K562 (cell line): Measurements from ENCODE around the gene WBP1L. TPM values are rescaled to one million over a fixed set of nuclear protein-coding genes. Genes with fewer than 3 reads are reported as not detected.

Experiments used
- ATAC-seq: fragments of 200-7000 bp; cut with Tn5 transposase; 3 replicates; pipeline ENCODE4 v1.9.1; 2020; ENCODE audit warnings: moderate library complexity
- BruUV-seq: library from RNA; stranded (reverse); fragments of 400-500 nt; replicated peaks from 2 replicates; lab custom pipeline; 2021; lab: Mats Ljungman, UMichigan
- CTCF ChIA-PET: fragments of 300-600 bp; formaldehyde crosslinking; extraction: SDS; loops from one replicate; lab custom pipeline; 2021; ENCODE audit warnings: low intra/inter-chr PET ratio; lab: Yijun Ruan, JAX
- POLR2A ChIA-PET: fragments of 300-600, 350-650 bp; sonication (Branson Sonifier 250); formaldehyde crosslinking; extraction: SDS; loops from one replicate; lab custom pipeline; 2021; ENCODE audit warnings: antibody characterized with exemption, inconsistent platforms; lab: Yijun Ruan, JAX
- DNase-seq, 4 experiments: peaks; one replicate each; pipeline versions ENCODE4 v3.0.0 to v3.0.0-alpha.2; 2011 to 2018; ENCODE audit warnings: low spot score in 3 of 4, mixed read lengths in 3 of 4; ENCODE audit errors: extremely low read depth in 1 of 4
- FAIRE-seq: peaks from 2 replicates; lab custom pipeline; 2011; peaks lifted over from hg19 to GRCh38; lab: Jason Lieb, UNC
- H2AFZ ChIP-seq: 2 replicates; pipeline ENCODE4 v1.6.0; 2011; ENCODE audit warnings: low read depth, low read length, control low read depth, inconsistent platforms
- H3K27ac ChIP-seq: fragments of 200-600 bp; 3 replicates; pipeline ENCODE4 v1.8.0; 2011; ENCODE audit warnings: low read depth, mild to moderate bottlenecking, control low read depth, inconsistent platforms, low read length, moderate library complexity, mixed read lengths; ENCODE audit errors: extremely low read depth
- H3K27me3 ChIP-seq, 2 experiments: fragments of 300-600 bp in 1 of 2; 2 replicates in 1 of 2; 3 replicates in 1 of 2; pipeline versions ENCODE4 v1.6.0 to v1.8.0; 2011; ENCODE audit warnings: inconsistent platforms in 2 of 2, low read length in 2 of 2, mild to moderate bottlenecking in 1 of 2, mixed read lengths in 1 of 2, moderate library complexity in 1 of 2; ENCODE audit not compliant: control insufficient read depth in 2 of 2, insufficient read depth in 2 of 2
- H3K36me3 ChIP-seq: fragments of 300-600 bp; 3 replicates; pipeline ENCODE4 v1.8.0; 2011; ENCODE audit warnings: mild to moderate bottlenecking, low read length, inconsistent platforms; ENCODE audit not compliant: control insufficient read depth, insufficient read depth
- H3K4me1 ChIP-seq, 2 experiments: fragments of 200-600 bp in 1 of 2; replicated peaks in 1 of 2; 2 replicates in 1 of 2; 3 replicates in 1 of 2; pipeline versions ENCODE4 v1.5.1 to v1.8.0; 2011; ENCODE audit warnings: inconsistent platforms in 2 of 2, low read length in 2 of 2, mild to moderate bottlenecking in 1 of 2, mixed read lengths in 1 of 2, moderate library complexity in 1 of 2; ENCODE audit not compliant: control insufficient read depth in 2 of 2, insufficient read depth in 2 of 2
- H3K4me2 ChIP-seq: 2 replicates; pipeline ENCODE4 v1.6.1; 2011; ENCODE audit warnings: low read length, control low read depth, inconsistent platforms, mixed read lengths; ENCODE audit not compliant: insufficient read depth
- H3K4me3 ChIP-seq: fragments of 200-600 bp; sonication (generic), shearing (Covaris generic); 2 replicates; pipeline ENCODE4 v1.5.1; 2016; ENCODE audit warnings: control low read depth, inconsistent platforms
- H3K79me2 ChIP-seq: fragments of 200-600 bp; 3 replicates; pipeline ENCODE4 v1.8.0; 2011; ENCODE audit warnings: low read length, inconsistent platforms; ENCODE audit not compliant: control insufficient read depth, insufficient read depth
- H3K9ac ChIP-seq, 2 experiments: 2 replicates each; pipeline versions ENCODE4 v1.6.0 to v1.6.1; 2011; ENCODE audit warnings: low read depth in 2 of 2, low read length in 2 of 2, control low read depth in 1 of 2, inconsistent platforms in 1 of 2, mild to moderate bottlenecking in 1 of 2, mixed read lengths in 1 of 2; ENCODE audit not compliant: insufficient read depth in 1 of 2
- H3K9me1 ChIP-seq: one replicate; pipeline ENCODE4 v1.6.0; 2011; ENCODE audit warnings: inconsistent platforms, mild to moderate bottlenecking, low read length, moderate library complexity; ENCODE audit not compliant: control insufficient read depth, insufficient read depth
- H3K9me3 ChIP-seq: replicated peaks from 2 replicates; pipeline ENCODE4 v1.5.1; 2011; ENCODE audit warnings: low read depth, low read length, inconsistent platforms; ENCODE audit not compliant: control insufficient read depth, insufficient read depth
- H4K20me1 ChIP-seq: replicated peaks from 2 replicates; pipeline ENCODE4 v1.6.1; 2011; ENCODE audit warnings: low read length, inconsistent platforms, mixed read lengths; ENCODE audit not compliant: control insufficient read depth, insufficient read depth
- CREB5 ChIP-seq: fragments of 250-450 bp; sonication (Bioruptor Pico); IDR thresholded peaks from 2 replicates; pipeline ENCODE4 v1.5.0; 2020; ENCODE audit warnings: mild to moderate bottlenecking
- E2F6 ChIP-seq, 2 experiments: IDR thresholded peaks; 2 replicates each; pipeline ENCODE4 v1.6.1; 2011; ENCODE audit warnings: borderline replicate concordance in 1 of 2, control low read depth in 1 of 2, low read depth in 1 of 2, low read length in 1 of 2, mild to moderate bottlenecking in 1 of 2, mixed read lengths in 1 of 2, moderate library complexity in 1 of 2; ENCODE audit not compliant: insufficient read depth in 1 of 2, insufficient read length in 1 of 2, poor library complexity in 1 of 2, severe bottlenecking in 1 of 2; ENCODE audit errors: extremely low read depth in 1 of 2
- NR4A1 ChIP-seq, 2 experiments: fragments of 250-450 bp in 1 of 2; fragments of 450-650 bp in 1 of 2; sonication (Bioruptor Pico) in 1 of 2; IDR thresholded peaks; 2 replicates each; pipeline versions ENCODE4 v1.4.0 to v1.6.1; 2016 to 2020; ENCODE audit warnings: mild to moderate bottlenecking in 2 of 2, missing compliant biosample characterization in 1 of 2, missing genetic modification characterization in 1 of 2, moderate library complexity in 1 of 2
- ZFP36 ChIP-seq: fragments of 150-350 bp; IDR thresholded peaks from 2 replicates; pipeline ENCODE4 v1.6.1; 2018; ENCODE audit warnings: low read length, low read depth; ENCODE audit not compliant: partially characterized antibody
- ZNF436 ChIP-seq: fragments of 250-450, 450-650 bp; sonication (Bioruptor Pico); formaldehyde crosslinking; IDR thresholded peaks from 2 replicates; pipeline ENCODE4 v1.7.0; 2020; ENCODE audit warnings: mild to moderate bottlenecking
- ZNF780A ChIP-seq: fragments of 250-450 bp; sonication (Bioruptor Pico); IDR thresholded peaks from 2 replicates; pipeline ENCODE4 v1.5.0; 2021; ENCODE audit warnings: mild to moderate bottlenecking
- WGBS: fragments of 100-300 bp; shearing (Covaris generic); methylation state at CpG from one replicate; pipeline ENCODE4 v1.1.6; 2016; ENCODE audit warnings: low coverage, mixed read lengths; ENCODE audit not compliant: insufficient coverage; ENCODE audit errors: missing lambda C conversion rate; 5-methylcytosine and 5-hydroxymethylcytosine counted together
- in situ Hi-C: fragments of 300-500 bp; cut with MboI; formaldehyde crosslinking; loops from 4 replicates; pipeline ENCODE4 v1.15.0; 2018; ENCODE audit warnings: inconsistent platforms, mixed read lengths
- intact Hi-C: fragments of 100-400 bp; cut with micrococcal nuclease; formaldehyde crosslinking; loops from 2 replicates; pipeline ENCODE4 v1.14.2; 2022
- polyA plus RNA-seq, 8 experiments: library from polyadenylated mRNA; depleted of rRNA in 4 of 8; stranded (reverse) in 5 of 8; unstranded in 3 of 8; fragments of >200 nt; fragmentation: Nextera tagmentation in 2 of 8; fragmentation: Illumina TruSeq in 1 of 8; extraction: Ambion mirVana in 2 of 8; extraction: Trizol in 1 of 8; gene quantifications; 2 replicates each; pipeline versions ENCODE4 v1.2.1 to v1.2.3, GENCODE V29; 2011 to 2014; ENCODE audit warnings: inconsistent platforms in 1 of 8, missing spikeins in 1 of 8
- total RNA-seq, 7 experiments: library from RNA; depleted of rRNA in 6 of 7; stranded (reverse); fragments of >200 nt in 6 of 7; fragmentation: Illumina TruSeq in 2 of 7; extraction: Trizol in 2 of 7; gene quantifications; 2 replicates each; pipeline versions ENCODE4 v1.2.1 to v1.2.3, GENCODE V29; 2011 to 2021; ENCODE audit warnings: low replicate concordance in 1 of 7
- TF ChIP-seq, protein P1 (sequence below), 2 experiments: fragments of 250-450 bp in 1 of 2; fragments of 450-650 bp in 1 of 2; sonication (Bioruptor Pico) in 1 of 2; IDR thresholded peaks; 2 replicates each; pipeline versions ENCODE4 v1.6.1 to v1.8.0; 2016 to 2021; ENCODE audit warnings: mild to moderate bottlenecking in 2 of 2, moderate library complexity in 2 of 2, missing compliant biosample characterization in 1 of 2, missing genetic modification characterization in 1 of 2
- TF ChIP-seq, protein P2 (sequence below): sonication (generic); formaldehyde crosslinking; IDR thresholded peaks from 2 replicates; pipeline ENCODE4 v1.8.1; 2023; ENCODE audit warnings: mild to moderate bottlenecking, missing genetic modification reagents, moderate library complexity

Gene WBP1L
- total and polyA plus RNA-seq, 9 of the 15 experiments (the other 6 are each of a cell fraction or from before 2014, with no cell fraction given) = 3.2 to 14.4 (median 11.3) TPM

DNA sequence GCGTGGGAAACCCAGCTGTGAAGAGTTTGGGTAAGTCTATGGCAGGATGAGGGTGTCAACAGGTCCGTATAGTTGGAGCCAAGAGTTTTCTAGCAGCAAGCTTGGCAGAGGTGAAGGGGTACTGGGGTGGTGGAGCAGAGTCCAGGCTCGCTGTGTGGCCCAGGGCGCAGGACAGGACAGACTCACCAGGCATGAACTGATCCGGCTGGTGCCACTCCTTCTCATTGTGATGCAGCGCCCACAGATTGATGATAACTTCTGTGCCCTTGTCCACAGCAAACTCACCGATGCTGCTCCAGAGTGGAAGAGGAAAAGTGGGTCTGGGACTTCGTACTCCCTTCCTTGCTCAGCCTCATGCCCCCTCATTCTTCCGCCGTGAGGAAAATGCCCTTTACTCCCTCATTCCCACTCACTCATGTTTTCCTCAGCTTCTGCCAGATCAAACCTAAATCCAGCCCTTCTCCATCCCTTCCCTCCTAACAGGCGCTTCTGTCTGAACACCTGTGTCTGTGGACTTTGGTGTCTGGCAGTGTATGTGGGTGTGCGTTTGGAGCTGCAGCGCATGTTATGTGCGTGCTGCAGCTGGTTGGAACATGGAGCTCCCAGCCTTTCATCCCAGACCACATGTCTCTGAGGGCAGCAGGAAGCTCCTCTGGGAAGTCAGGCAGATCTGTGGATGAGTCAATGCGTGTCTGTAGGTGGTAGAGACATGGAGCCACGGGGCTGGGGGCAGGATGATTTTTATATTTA is 87.7 kb downstream of the WBP1L start:
- Histone ChIP-seq H3K9me1 (no peaks in the 10 kb centered on the region), H3K27ac (no peak overlapping the region), H3K4me1 (peaks cover 9% of the 10 kb centered on the region in 2 experiments; a peak in 4 of 5 replicates), H3K4me2 (no peak overlapping the region), H3K9ac (no peak overlapping the region), H3K4me3 (no peak overlapping the region), H2AFZ (no peak overlapping the region), H3K9me3 (no peaks in the 10 kb centered on the region), H3K36me3 (no peaks in the 10 kb centered on the region), H3K79me2 (no peaks in the 10 kb centered on the region), H3K27me3 (no peaks in the 10 kb centered on the region), H4K20me1 (no peaks in the 10 kb centered on the region)
- FAIRE-seq = no peak
- WGBS = 36% methylated on average over 13 of the region's 16 CpGs
- ChIA-PET CTCF (no interaction called here), POLR2A (interaction anchor here (0.5 kb wide), 1 partner anchor 16 kb away, joined by 3 read pairs; no protein-coding TSS in a partner anchor)
- no peak for DNase-seq
- no peak for ATAC-seq
- no TSS peak for BruUV-seq
- in situ Hi-C loops = loop anchor here (5.0 to 10.0 kb wide), 3 partner anchors 104 to 653 kb away; partner anchors contain the start of gene RPEL1
- intact Hi-C loops = loop anchor here (5.0 to 10.0 kb wide), 3 partner anchors 89 to 653 kb away; partner anchors contain the start of gene WBP1L
- TF ChIP-seq NR4A1 (CRISPR knock-in tag; IDR thresholded peaks at IDR 0.05) (no peak), NR4A1 (tag; IDR thresholded peaks at IDR 0.05) (no peak), ZNF780A (CRISPR knock-in tag) (no peak), E2F6 (IDR thresholded peaks at IDR 0.05; ENCODE audit: borderline replicate concordance in 1 of 2, extremely low read depth in 1 of 2, insufficient read depth in 1 of 2, insufficient read length in 1 of 2, low read depth in 1 of 2, low read length in 1 of 2, poor library complexity in 1 of 2, severe bottlenecking in 1 of 2) (no peak), ZNF436 (CRISPR knock-in tag) (no peak), ZFP36 (no peak), CREB5 (CRISPR knock-in tag) (no peak)
- TF ChIP-seq, protein P1, sequence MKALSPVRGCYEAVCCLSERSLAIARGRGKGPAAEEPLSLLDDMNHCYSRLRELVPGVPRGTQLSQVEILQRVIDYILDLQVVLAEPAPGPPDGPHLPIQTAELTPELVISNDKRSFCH (CRISPR knock-in tag; IDR thresholded peaks at IDR 0.05) = no peak
- TF ChIP-seq, protein P1 (tag; IDR thresholded peaks at IDR 0.05) = no peak
- TF ChIP-seq, protein P2, sequence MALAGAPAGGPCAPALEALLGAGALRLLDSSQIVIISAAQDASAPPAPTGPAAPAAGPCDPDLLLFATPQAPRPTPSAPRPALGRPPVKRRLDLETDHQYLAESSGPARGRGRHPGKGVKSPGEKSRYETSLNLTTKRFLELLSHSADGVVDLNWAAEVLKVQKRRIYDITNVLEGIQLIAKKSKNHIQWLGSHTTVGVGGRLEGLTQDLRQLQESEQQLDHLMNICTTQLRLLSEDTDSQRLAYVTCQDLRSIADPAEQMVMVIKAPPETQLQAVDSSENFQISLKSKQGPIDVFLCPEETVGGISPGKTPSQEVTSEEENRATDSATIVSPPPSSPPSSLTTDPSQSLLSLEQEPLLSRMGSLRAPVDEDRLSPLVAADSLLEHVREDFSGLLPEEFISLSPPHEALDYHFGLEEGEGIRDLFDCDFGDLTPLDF = no peak
